SK-N-SH treated with all-trans-retinoic acid at 6 μM for 48 hours (cell line): ENCODE results near the gene SART1.

Experiments used
- ATAC-seq: fragments of 200-7000 bp; cut with Tn5 transposase; 3 replicates; pipeline ENCODE4 v1.9.1; 2020; ENCODE audit warnings: mild to moderate bottlenecking, moderate library complexity
- ARNTL ChIP-seq: fragments of 450-650 bp; formaldehyde crosslinking; IDR thresholded peaks from 2 replicates; pipeline ENCODE4 v1.5.0; 2020; ENCODE audit warnings: low read depth, mild to moderate bottlenecking, moderate library complexity, borderline replicate concordance
- BACH2 ChIP-seq: fragments of 250-450 bp; sonication (Bioruptor Pico); IDR thresholded peaks from 2 replicates; pipeline ENCODE4 v1.9.0; 2021; ENCODE audit warnings: mild to moderate bottlenecking, borderline replicate concordance
- CREB5 ChIP-seq: fragments of 250-450 bp; sonication (Bioruptor Pico); IDR thresholded peaks from 2 replicates; pipeline ENCODE4 v1.5.1; 2020; ENCODE audit warnings: low read depth, mild to moderate bottlenecking, moderate library complexity
- CSRNP3 ChIP-seq: fragments of 250-450 bp; sonication (Bioruptor Pico); IDR thresholded peaks from 2 replicates; pipeline ENCODE4 v1.5.1; 2021; ENCODE audit warnings: mild to moderate bottlenecking, moderate library complexity
- ESRRG ChIP-seq: fragments of 250-450 bp; sonication (Bioruptor Pico); IDR thresholded peaks from 2 replicates; pipeline ENCODE4 v1.6.1; 2021; ENCODE audit warnings: mild to moderate bottlenecking
- GLIS3 ChIP-seq: fragments of 250-450 bp; sonication (Bioruptor Pico); IDR thresholded peaks from 2 replicates; pipeline ENCODE4 v1.5.0; 2020; ENCODE audit warnings: mild to moderate bottlenecking, moderate library complexity
- ISL1 ChIP-seq: fragments of 250-450 bp; sonication (Bioruptor Pico); IDR thresholded peaks from 2 replicates; pipeline ENCODE4 v2.1.2; 2022; ENCODE audit warnings: mild to moderate bottlenecking, moderate library complexity
- OSR1 ChIP-seq: fragments of 250-450 bp; sonication (Bioruptor Pico); IDR thresholded peaks from 2 replicates; pipeline ENCODE4 v1.8.0; 2022; ENCODE audit warnings: moderate library complexity, mild to moderate bottlenecking, inconsistent platforms
- POU6F1 ChIP-seq: fragments of 250-450 bp; sonication (Bioruptor Pico); IDR thresholded peaks from 2 replicates; pipeline ENCODE4 v1.8.0; 2021; ENCODE audit warnings: low read depth, mild to moderate bottlenecking, moderate library complexity, borderline replicate concordance
- RARB ChIP-seq: fragments of 250-450 bp; sonication (Bioruptor Pico); IDR thresholded peaks from 2 replicates; pipeline ENCODE4 v1.8.0; 2021; ENCODE audit warnings: mild to moderate bottlenecking, moderate library complexity
- SNAI2 ChIP-seq: fragments of 250-450 bp; sonication (Bioruptor Pico); IDR thresholded peaks from 2 replicates; pipeline ENCODE4 v1.5.0; 2020; ENCODE audit warnings: mild to moderate bottlenecking, moderate library complexity
- TCF4 ChIP-seq: fragments of 250-450 bp; sonication (Bioruptor Pico); IDR thresholded peaks from 2 replicates; pipeline ENCODE4 v1.8.0; 2021; ENCODE audit warnings: mild to moderate bottlenecking, moderate library complexity, borderline replicate concordance
- TOX ChIP-seq: fragments of 250-450 bp; sonication (Bioruptor Pico); IDR thresholded peaks from 2 replicates; pipeline ENCODE4 v1.8.0; 2021; ENCODE audit warnings: mild to moderate bottlenecking, moderate library complexity, borderline replicate concordance
- TSHZ2 ChIP-seq: fragments of 250-450 bp; sonication (Bioruptor Pico); IDR thresholded peaks from 2 replicates; pipeline ENCODE4 v1.5.0; 2020; ENCODE audit warnings: mild to moderate bottlenecking, moderate library complexity
- ZC3H10 ChIP-seq: fragments of 250-450 bp; sonication (Bioruptor Pico); IDR thresholded peaks from 2 replicates; pipeline ENCODE4 v1.5.1; 2021; ENCODE audit warnings: mild to moderate bottlenecking, moderate library complexity
- ZFP3 ChIP-seq: fragments of 250-450 bp; sonication (Bioruptor Pico); IDR thresholded peaks from 2 replicates; pipeline ENCODE4 v1.5.0; 2020; ENCODE audit warnings: mild to moderate bottlenecking, moderate library complexity
- ZFP30 ChIP-seq: fragments of 450-650 bp; formaldehyde crosslinking; IDR thresholded peaks from 2 replicates; pipeline ENCODE4 v1.5.0; 2022; ENCODE audit warnings: mild to moderate bottlenecking, moderate library complexity
- ZNF565 ChIP-seq: fragments of 450-650 bp; formaldehyde crosslinking; conservative IDR thresholded peaks from 2 replicates; pipeline ENCODE4 v1.5.0; 2020; ENCODE audit warnings: low read depth, mild to moderate bottlenecking, moderate library complexity
- ZNF70 ChIP-seq: fragments of 450-650 bp; formaldehyde crosslinking; IDR thresholded peaks from 2 replicates; pipeline ENCODE4 v1.5.0; 2020; ENCODE audit warnings: mild to moderate bottlenecking, moderate library complexity
- ZNF8 ChIP-seq: fragments of 450-650 bp; formaldehyde crosslinking; IDR thresholded peaks from 2 replicates; pipeline ENCODE4 v1.5.0; 2020; ENCODE audit warnings: mild to moderate bottlenecking, moderate library complexity

The SART1 gene

GRCh38 chr11:65920372-65920802, 41.1 kb upstream of the SART1 start:
- ATAC-seq, result no peak
- TF ChIP-seq CSRNP3 (CRISPR knock-in tag), result no peak
- TF ChIP-seq ESRRG (CRISPR knock-in tag), result no peak
- TF ChIP-seq ISL1 (CRISPR knock-in tag), result no peak
- no peak for TF ChIP-seq ZC3H10 (CRISPR knock-in tag)
- TF ChIP-seq ZNF8, result no peak
- no peak for TF ChIP-seq OSR1
- TF ChIP-seq TSHZ2 (CRISPR knock-in tag), result no peak
- TF ChIP-seq ZNF70 (CRISPR knock-in tag), result no peak
- TF ChIP-seq TCF4, result no peak
- TF ChIP-seq, all 23 proteins: peak for 0

GRCh38 chr11:65921033-65921555, 40.4 kb upstream of the SART1 start:
- TF ChIP-seq TCF4, result no peak
- TF ChIP-seq ARNTL, result no peak
- TF ChIP-seq ZNF565 (CRISPR knock-in tag), result no peak
- TF ChIP-seq ZNF70 (CRISPR knock-in tag), result no peak
- no peak for TF ChIP-seq CREB5
- no peak for TF ChIP-seq RARB (CRISPR knock-in tag)
- no peak for TF ChIP-seq ISL1 (CRISPR knock-in tag)
- no peak for TF ChIP-seq TSHZ2 (CRISPR knock-in tag)
- TF ChIP-seq ESRRG (CRISPR knock-in tag), result no peak
- TF ChIP-seq POU6F1 (CRISPR knock-in tag), result no peak
- no peak for TF ChIP-seq BACH2 (CRISPR knock-in tag)
- TF ChIP-seq ZFP3 (CRISPR knock-in tag), result no peak
- TF ChIP-seq ZNF8, result no peak
- TF ChIP-seq GLIS3, result no peak
- TF ChIP-seq CSRNP3 (CRISPR knock-in tag), result no peak
- no peak for TF ChIP-seq OSR1
- TF ChIP-seq TOX (CRISPR knock-in tag), result no peak
- no peak for TF ChIP-seq SNAI2
- TF ChIP-seq ZFP30, result no peak
- no peak for ATAC-seq
